BJ (cell line): Measurements from ENCODE around the gene CACNG1. TPM values are rescaled to one million over a fixed set of nuclear protein-coding genes. Genes with fewer than 3 reads are reported as not detected.

Experiments
- CTCF ChIA-PET: fragments of 350-600 bp; formaldehyde crosslinking; extraction: SDS; loops from one replicate; lab custom pipeline; 2021; ENCODE audit warnings: antibody characterized with exemption, inconsistent platforms; lab: Yijun Ruan, JAX
- POLR2A ChIA-PET: fragments of 300-600 bp; sonication (Branson Sonifier 250); formaldehyde crosslinking; extraction: SDS; loops from one replicate; lab custom pipeline; 2021; ENCODE audit warnings: antibody characterized with exemption; lab: Charles Lee
- DNase-seq: peaks from one replicate; pipeline ENCODE4 v3.0.0-alpha.2; 2011; ENCODE audit warnings: low read depth
- H3K27me3 ChIP-seq: 2 replicates; pipeline ENCODE4 v1.6.0; 2011; ENCODE audit warnings: low read length; ENCODE audit not compliant: control insufficient read depth, insufficient read depth
- H3K36me3 ChIP-seq: 2 replicates; pipeline ENCODE4 v1.5.1; 2011; ENCODE audit warnings: low read length; ENCODE audit not compliant: control insufficient read depth, insufficient read depth
- H3K4me3 ChIP-seq: 2 replicates; pipeline ENCODE4 v1.5.1; 2011; ENCODE audit warnings: low read depth, mild to moderate bottlenecking, control low read depth, low read length
- polyA plus RNA-seq: library from polyadenylated mRNA; depleted of rRNA; stranded (reverse); fragments of >200 nt; gene quantifications from 2 replicates; pipeline ENCODE4 v1.2.3, GENCODE V29; 2011
- TF ChIP-seq, protein P1 (sequence below): IDR thresholded peaks from 2 replicates; pipeline ENCODE4 v1.5.1; 2011; ENCODE audit warnings: low read depth, mild to moderate bottlenecking, control low read depth, inconsistent platforms, low read length, moderate library complexity; ENCODE audit not compliant: insufficient read depth

Gene CACNG1
- polyA plus RNA-seq, 1 experiment = not detected

- no peak for DNase-seq
- TF ChIP-seq, protein P1, sequence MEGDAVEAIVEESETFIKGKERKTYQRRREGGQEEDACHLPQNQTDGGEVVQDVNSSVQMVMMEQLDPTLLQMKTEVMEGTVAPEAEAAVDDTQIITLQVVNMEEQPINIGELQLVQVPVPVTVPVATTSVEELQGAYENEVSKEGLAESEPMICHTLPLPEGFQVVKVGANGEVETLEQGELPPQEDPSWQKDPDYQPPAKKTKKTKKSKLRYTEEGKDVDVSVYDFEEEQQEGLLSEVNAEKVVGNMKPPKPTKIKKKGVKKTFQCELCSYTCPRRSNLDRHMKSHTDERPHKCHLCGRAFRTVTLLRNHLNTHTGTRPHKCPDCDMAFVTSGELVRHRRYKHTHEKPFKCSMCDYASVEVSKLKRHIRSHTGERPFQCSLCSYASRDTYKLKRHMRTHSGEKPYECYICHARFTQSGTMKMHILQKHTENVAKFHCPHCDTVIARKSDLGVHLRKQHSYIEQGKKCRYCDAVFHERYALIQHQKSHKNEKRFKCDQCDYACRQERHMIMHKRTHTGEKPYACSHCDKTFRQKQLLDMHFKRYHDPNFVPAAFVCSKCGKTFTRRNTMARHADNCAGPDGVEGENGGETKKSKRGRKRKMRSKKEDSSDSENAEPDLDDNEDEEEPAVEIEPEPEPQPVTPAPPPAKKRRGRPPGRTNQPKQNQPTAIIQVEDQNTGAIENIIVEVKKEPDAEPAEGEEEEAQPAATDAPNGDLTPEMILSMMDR = no peak
- peaks cover 5% of the 10 kb centered on the region for H3K27me3 ChIP-seq
- POLR2A ChIA-PET = no interaction called here
- H3K36me3 ChIP-seq = no peaks in the 10 kb centered on the region
- CTCF ChIA-PET = no interaction called here
- no peak overlapping the region for H3K4me3 ChIP-seq
Measured at GRCh38 chr17:67047382-67047781, 3.0 kb downstream of the CACNG1 start.

DNA sequence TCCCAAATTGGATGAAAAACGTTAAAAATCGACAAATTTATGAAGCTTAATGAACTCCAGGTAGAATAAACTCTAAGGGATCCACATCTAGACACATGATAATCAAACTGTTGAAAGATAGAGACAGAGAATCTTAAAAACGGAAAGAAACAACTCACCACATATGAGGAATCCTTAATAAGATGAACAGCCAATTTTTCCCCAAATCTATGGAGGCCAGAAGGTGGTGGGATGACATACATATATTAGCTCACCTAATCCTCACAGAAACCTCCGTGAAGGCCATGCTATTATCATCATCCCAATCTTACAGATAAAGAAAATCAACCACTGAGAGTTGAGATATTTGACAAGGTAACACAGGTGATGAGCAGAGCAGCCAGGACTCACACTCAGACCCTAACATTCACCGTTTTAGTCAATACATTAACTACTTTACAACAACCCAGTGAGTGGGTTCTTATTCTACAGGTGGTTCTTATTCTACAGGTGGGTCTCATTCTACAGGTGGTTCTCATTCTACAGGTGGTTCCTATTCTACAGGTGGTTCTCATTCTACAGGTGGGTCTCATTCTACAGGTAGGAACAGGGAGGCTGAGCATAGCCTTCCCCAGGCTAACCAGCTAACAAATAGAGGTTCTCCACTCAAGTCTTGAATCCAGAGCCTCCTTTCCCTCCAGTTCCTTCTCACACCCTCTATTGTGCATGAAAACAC is 4.8 kb downstream of the CACNG1 start:
- TF ChIP-seq, protein P1 = no peak
- DNase-seq = no peak
- Histone ChIP-seq H3K36me3 (no peaks in the 10 kb centered on the region), H3K27me3 (peaks cover 9% of the 10 kb centered on the region), H3K4me3 (no peak overlapping the region)
- ChIA-PET POLR2A (no interaction called here), CTCF (no interaction called here)

DNA sequence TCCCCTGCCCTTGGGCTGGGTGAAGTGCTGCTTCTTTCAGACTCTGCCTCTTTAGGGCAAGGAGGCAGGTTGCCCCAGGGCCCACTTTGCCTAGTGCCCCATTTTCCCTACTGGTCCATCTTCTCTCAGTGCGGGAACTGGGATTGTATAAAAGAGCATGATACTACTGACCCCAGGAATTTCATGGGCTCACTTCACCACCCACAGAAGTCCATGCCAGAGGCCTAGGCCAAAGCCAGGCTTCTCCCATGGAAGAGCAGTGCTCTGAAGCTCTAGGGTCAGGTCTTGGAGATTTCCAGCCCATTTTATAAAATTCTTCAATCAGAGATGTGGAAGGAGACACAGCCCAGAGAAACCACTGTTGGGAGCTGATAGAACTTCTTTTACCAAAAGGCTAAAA is 5.7 kb downstream of the CACNG1 start:
- CTCF ChIA-PET = no interaction called here
- no peak for DNase-seq

GRCh38 chr17:67050471-67051154 is 6.3 kb downstream of the CACNG1 start:
- ChIA-PET CTCF (no interaction called here), POLR2A (no interaction called here)
- TF ChIP-seq, protein P1 = no peak

More for the DNA sequence above, 5.7 kb downstream of the CACNG1 start:
- TF ChIP-seq, protein P1 = no peak
- POLR2A ChIA-PET = no interaction called here
- peaks cover 8% of the 10 kb centered on the region for H3K27me3 ChIP-seq
- no peaks in the 10 kb centered on the region for H3K36me3 ChIP-seq
- no peak overlapping the region for H3K4me3 ChIP-seq

GRCh38 chr17:67051155-67051538 is 6.8 kb downstream of the CACNG1 start:
- H3K27me3 ChIP-seq = peaks cover 6% of the 10 kb centered on the region; the same call in 1 of the 2 replicates
- TF ChIP-seq, protein P1 = no peak
- no peaks in the 10 kb centered on the region for H3K36me3 ChIP-seq
- ChIA-PET POLR2A (no interaction called here), CTCF (no interaction called here)
- H3K4me3 ChIP-seq = no peak overlapping the region
- DNase-seq = no peak

More at GRCh38 chr17:67050471-67051154, 6.3 kb downstream of the CACNG1 start:
- Histone ChIP-seq H3K36me3 (no peaks in the 10 kb centered on the region), H3K4me3 (no peak overlapping the region), H3K27me3 (peaks cover 6% of the 10 kb centered on the region; the same call in 1 of the 2 replicates)
- DNase-seq = no peak
